Fibroblast of skin of right biceps (primary cell): ENCODE results near the gene ST3GAL6.

Source experiments
- DNase-seq: peaks from one replicate; pipeline ENCODE4 v3.0.0-alpha.2; 2013

ST3GAL6 gene

GRCh38 chr3:98778383-98778782 is 15.2 kb downstream of the ST3GAL6 start:
- DNase-seq, result peak; percentile 61

- peak; percentile 97 for DNase-seq
These were observed 15.8 kb downstream of the ST3GAL6 start for GRCh38 chr3:98778852-98779413.

GRCh38 chr3:98779541-98780335 is 16.6 kb downstream of the ST3GAL6 start:
- peak; percentile 72 for DNase-seq

GRCh38 chr3:98780343-98780742 is 17.2 kb downstream of the ST3GAL6 start:
- DNase-seq, result peak; percentile 50

GRCh38 chr3:98782824-98783500 is 19.8 kb downstream of the ST3GAL6 start:
- no peak for DNase-seq

GRCh38 chr3:98784042-98784441 is 20.9 kb downstream of the ST3GAL6 start:
- DNase-seq, result no peak

- DNase-seq, result peak; percentile 92
These were observed 21.8 kb downstream of the ST3GAL6 start for GRCh38 chr3:98784666-98785600.

- DNase-seq, result no peak
These were observed 23.3 kb downstream of the ST3GAL6 start for GRCh38 chr3:98786364-98787006.

- DNase-seq, result no peak
These were observed 24.0 kb downstream of the ST3GAL6 start for GRCh38 chr3:98787181-98787580.

- peak; percentile 43 for DNase-seq
These were observed 25.5 kb downstream of the ST3GAL6 start for GRCh38 chr3:98788651-98789050.

- no peak for DNase-seq
These were observed 28.5 kb downstream of the ST3GAL6 start for GRCh38 chr3:98791341-98792325.

- DNase-seq, result no peak
These were observed 30.8 kb downstream of the ST3GAL6 start for GRCh38 chr3:98793971-98794370.

GRCh38 chr3:98796334-98796733 is 33.2 kb downstream of the ST3GAL6 start:
- DNase-seq, result no peak

- no peak for DNase-seq
These were observed 34.8 kb downstream of the ST3GAL6 start for GRCh38 chr3:98797905-98798304.

- no peak for DNase-seq
These were observed 35.7 kb downstream of the ST3GAL6 start for GRCh38 chr3:98798820-98799219.

GRCh38 chr3:98799479-98799878 is 36.3 kb downstream of the ST3GAL6 start:
- DNase-seq, result no peak

- DNase-seq, result no peak
These were observed 37.3 kb downstream of the ST3GAL6 start for GRCh38 chr3:98800401-98800800.

- DNase-seq, result no peak
These were observed 38.1 kb downstream of the ST3GAL6 start for GRCh38 chr3:98801043-98801747.

GRCh38 chr3:98805571-98805970 is 42.4 kb downstream of the ST3GAL6 start:
- DNase-seq, result no peak

- no peak for DNase-seq
These were observed 43.4 kb downstream of the ST3GAL6 start for GRCh38 chr3:98806521-98806920.
